T47D (cell line): ENCODE measurements around the gene MYO7A.

Source experiments
- DNase-seq, 2 experiments: peaks; one replicate each; pipeline versions ENCODE4 v3.0.0 to v3.0.0-alpha.2; 2011 to 2012; ENCODE audit warnings: low read depth in 1 of 2, low spot score in 1 of 2
- JUND ChIP-seq: IDR thresholded peaks from 2 replicates; pipeline ENCODE4 v1.6.1; 2012; ENCODE audit warnings: low read depth
- in situ Hi-C: cut with HindIII; loops from 2 replicates; pipeline ENCODE4 v1.10.0; 2016; ENCODE audit warnings: low sequenced_read_pairs, low pct_unique_long_range_greater_than_20kb

Gene MYO7A

DNA sequence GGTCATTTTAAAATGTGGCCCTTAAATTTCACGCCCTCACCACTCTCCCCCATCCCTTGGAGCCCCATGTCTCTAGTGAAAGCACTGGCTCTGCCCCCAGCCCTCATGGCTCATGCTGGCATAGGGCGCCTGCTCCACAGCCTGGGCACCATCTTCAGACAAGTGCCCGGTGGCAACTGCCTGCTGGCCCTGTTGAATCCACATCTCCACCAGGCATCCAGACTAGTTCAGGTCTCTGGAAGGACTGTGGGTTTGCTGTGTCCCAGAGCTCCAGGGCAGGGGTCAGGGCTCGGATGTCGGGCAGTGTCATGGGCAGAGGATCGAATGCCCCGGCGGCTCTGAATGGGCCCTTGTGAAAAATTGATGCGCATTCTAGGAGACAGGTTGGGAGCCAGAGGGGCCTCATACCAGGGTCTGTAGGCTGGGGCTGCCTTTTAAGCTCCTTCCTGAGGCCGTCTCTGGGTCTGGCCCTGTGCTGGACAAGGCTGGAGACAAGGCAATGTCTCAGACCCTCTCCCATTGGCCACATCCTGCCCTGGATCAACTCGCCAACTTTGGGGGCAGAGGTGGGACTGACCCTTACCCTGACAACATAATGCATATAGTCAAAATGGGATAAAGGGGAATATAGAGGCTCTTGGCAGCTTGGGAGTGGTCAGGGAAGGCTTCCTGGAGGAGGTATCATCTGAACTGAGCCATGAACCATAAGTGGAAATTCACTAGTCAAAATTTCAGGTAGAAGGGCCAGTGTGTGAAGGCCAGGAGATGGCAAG is 1.2 kb downstream of the MYO7A start:
- in situ Hi-C loops, result no loop called here
- TF ChIP-seq JUND, result no peak
- no peak for DNase-seq

DNA sequence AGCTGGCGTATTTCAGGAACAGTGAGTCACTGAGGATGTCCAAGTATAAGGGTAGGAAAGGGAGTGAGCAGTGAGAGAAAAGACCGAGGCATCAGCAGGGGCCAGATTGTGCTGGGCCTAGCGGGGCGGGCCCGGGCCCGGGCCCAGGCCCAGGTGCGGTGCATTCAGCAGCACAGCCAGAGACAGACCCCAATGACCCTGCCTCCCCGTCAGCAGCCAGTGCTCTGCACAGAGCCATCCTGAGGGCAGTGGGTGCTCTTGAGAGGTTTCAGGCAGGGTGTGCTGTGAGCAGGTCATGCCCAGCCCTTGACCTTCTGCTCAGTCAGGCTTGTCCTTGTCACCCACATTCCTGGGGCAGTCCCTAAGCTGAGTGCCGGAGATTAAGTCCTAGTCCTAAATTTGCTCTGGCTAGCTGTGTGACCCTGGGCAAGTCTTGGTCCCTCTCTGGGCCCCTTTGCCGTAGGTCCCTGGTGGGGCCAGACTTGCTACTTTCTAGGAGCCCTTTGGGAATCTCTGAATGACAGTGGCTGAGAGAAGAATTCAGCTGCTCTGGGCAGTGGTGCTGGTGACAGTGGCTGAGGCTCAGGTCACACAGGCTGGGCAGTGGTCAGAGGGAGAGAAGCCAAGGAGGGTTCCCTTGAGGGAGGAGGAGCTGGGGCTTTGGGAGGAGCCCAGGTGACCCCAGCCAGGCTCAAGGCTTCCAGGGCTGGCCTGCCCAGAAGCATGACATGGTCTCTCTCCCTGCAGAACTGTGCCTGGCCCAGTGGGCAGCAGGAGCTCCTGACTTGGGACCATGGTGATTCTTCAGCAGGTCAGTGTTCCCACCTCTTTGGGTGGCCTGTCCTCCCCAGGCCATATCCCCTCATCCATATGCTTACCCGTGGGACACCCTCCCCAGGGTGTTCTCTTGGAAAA is 2.1 kb downstream of the MYO7A start:
- in situ Hi-C loops, result no loop called here
- DNase-seq, result no peak
- TF ChIP-seq JUND, result no peak

GRCh38 chr11:77130763-77131513 is 2.9 kb downstream of the MYO7A start:
- TF ChIP-seq JUND, result no peak
- DNase-seq, result no peak
- in situ Hi-C loops, result no loop called here

- no peak for TF ChIP-seq JUND
- in situ Hi-C loops, result no loop called here
- DNase-seq, result no peak
Measured at GRCh38 chr11:77131560-77131959, 3.5 kb downstream of the MYO7A start.

GRCh38 chr11:77135069-77135468 is 7.0 kb downstream of the MYO7A start:
- DNase-seq, result no peak
- TF ChIP-seq JUND, result no peak
- in situ Hi-C loops, result no loop called here

DNA sequence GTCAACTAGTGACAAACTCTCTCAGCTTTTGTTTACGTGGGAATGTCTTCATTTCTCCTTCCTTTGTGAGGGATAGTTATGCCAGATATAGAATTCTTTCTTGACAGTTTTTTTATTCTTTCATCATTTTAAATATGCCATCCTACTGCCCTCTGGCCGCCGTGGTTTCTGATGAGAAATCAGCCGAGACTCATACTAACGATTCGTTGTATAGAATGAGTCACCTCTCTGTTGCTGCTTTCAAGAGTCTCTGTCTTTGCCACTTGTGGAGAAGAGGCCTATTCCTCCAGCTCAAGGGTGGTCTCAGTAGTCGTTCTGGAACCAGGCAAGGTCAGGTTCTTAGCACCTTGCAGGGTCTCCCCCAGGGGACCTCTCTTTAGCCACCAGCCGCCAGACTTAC is 8.0 kb downstream of the MYO7A start:
- TF ChIP-seq JUND, result no peak
- no peak for DNase-seq
- in situ Hi-C loops, result no loop called here

DNA sequence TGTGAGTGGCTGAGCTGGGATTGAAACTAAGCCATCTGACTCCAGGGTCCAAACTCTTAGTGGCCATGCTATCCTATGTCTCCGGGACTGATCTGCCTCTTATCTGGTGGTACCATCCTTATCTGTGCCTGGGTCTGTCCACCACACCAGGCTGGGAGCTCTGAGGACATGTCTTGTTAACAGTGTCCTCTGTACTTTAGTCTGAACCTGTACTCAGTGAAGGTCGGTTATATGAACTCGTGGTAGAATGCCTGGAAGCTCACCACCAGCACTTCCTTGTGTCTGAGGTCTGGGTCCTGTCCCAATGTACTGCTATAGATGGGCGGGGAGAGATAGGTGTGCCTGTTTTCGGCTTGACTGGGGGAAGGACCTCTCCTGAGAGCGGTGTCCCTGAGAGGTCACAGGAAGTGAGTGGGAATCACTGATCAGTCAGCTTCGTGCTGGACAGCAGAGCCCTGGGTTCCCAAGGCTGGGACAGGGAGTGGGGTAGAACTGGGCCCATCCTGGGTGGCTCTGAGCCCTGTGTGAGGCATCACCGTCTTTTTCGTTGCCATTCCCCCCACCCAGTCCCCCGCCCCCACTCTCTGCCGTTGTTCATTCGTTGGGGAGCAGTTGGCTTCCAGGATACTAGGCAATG is 8.9 kb downstream of the MYO7A start:
- in situ Hi-C loops, result no loop called here
- no peak for TF ChIP-seq JUND
- no peak for DNase-seq

DNA sequence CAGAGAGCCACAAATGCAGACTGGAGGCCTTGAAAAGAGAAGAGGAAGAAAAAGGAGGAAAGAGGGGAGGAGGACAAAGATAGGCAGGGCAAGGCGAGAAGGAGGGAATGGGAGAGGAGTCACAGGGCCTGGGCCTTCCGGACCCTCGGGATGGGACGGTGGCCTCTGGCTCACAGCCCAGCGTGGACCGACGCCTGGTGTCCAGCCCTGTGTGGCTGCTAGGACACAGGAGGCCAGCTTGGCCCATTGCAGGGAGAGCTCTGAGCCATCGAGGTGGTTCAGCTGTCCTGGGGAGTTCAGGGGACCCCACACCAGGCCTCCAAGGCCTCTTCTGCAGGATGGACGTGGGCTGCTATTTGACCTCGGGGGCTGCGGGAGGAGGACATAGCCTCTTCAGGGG is 9.4 kb downstream of the MYO7A start:
- no peak for TF ChIP-seq JUND
- DNase-seq, result no peak
- in situ Hi-C loops, result no loop called here

- no peak for DNase-seq
- no peak for TF ChIP-seq JUND
- in situ Hi-C loops, result no loop called here
Measured at GRCh38 chr11:77138106-77138649, 10.1 kb downstream of the MYO7A start.

- TF ChIP-seq JUND, result no peak
- no peak for DNase-seq
- in situ Hi-C loops, result no loop called here
Measured at GRCh38 chr11:77139201-77139600, 11.2 kb downstream of the MYO7A start.

DNA sequence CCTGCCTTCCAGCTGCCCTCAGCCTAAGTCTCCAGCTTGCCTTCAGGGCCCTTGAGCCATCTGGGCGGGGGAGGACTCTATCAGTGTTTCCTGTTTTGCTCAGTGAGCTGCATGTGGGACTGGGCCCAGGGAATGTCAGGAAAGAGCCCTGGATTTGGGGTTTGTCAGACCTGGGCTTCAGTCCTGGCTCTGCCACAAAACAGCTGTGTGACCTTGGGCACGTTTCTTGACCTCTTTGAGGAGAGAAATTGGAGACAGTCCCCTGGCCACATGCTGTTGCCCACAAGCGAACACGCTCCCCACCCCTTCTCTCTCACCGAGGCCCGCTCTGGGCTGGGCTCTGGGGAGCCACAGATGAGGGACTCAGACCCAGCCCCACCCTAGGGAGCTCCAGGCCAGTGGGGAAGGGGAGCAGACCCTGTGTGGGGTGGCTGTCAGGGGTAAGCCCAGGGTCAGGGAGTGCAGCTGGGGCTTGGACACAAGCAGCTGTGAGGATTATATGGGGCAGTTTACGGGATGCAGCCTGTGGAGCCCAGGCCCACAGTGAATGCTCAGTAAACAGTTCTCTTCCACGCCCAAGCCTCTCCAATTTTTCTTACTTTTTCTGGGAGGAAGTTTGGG is 12.3 kb downstream of the MYO7A start:
- TF ChIP-seq JUND, result no peak
- in situ Hi-C loops, result no loop called here
- no peak for DNase-seq
